Lower leg skin (tissue), 3 donors: ENCODE data around the gene TBK1.

ENCODE experiments used
- CTCF ChIP-seq, 3 donors: fragments of 450-650 bp; IDR thresholded peaks; one replicate each; pipeline ENCODE4 v1.5.1; 2016; ENCODE audit warnings: antibody characterized with exemption in 3 of 3, mild to moderate bottlenecking in 3 of 3, moderate library complexity in 2 of 3
- POLR2A ChIP-seq, 2 donors: fragments of 450-650 bp; IDR thresholded peaks; one replicate each; pipeline ENCODE4 v1.6.1; 2016 to 2017; ENCODE audit warnings: antibody characterized with exemption in 2 of 2, mild to moderate bottlenecking in 1 of 2, moderate library complexity in 1 of 2

GRCh38 chr12:64476844-64477243, 24.9 kb downstream of the TBK1 start:
- TF ChIP-seq CTCF (IDR thresholded peaks at IDR 0.05) = no peak
- no peak for TF ChIP-seq POLR2A (IDR thresholded peaks at IDR 0.05)
